K562 (cell line): ENCODE results near the gene FAM98C. TPM values are rescaled to one million over a fixed set of nuclear protein-coding genes. Genes with fewer than 3 reads are reported as not detected.

Source experiments
- ARID1B ChIP-seq: fragments of 450-650 bp; IDR thresholded peaks from 2 replicates; pipeline ENCODE4 v1.6.1; 2016; ENCODE audit warnings: antibody characterized with exemption, mild to moderate bottlenecking, inconsistent platforms
- CBFA2T2 ChIP-seq: fragments of 450-650 bp; conservative IDR thresholded peaks from 2 replicates; pipeline ENCODE4 v1.6.1; 2017; ENCODE audit warnings: mild to moderate bottlenecking
- CGGBP1 ChIP-seq: fragments of 250-450 bp; sonication (Bioruptor Pico); IDR thresholded peaks from 2 replicates; pipeline ENCODE4 v1.9.0; 2021; ENCODE audit warnings: mild to moderate bottlenecking
- FOSL1 ChIP-seq: fragments of 200-800 bp; sonication (Bioruptor generic); conservative IDR thresholded peaks from 2 replicates; pipeline ENCODE4 v1.6.1; 2016; ENCODE audit warnings: missing genetic modification characterization, missing compliant biosample characterization
- HCFC1 ChIP-seq: IDR thresholded peaks from 2 replicates; pipeline ENCODE4 v1.6.1; 2012; ENCODE audit warnings: low read depth, low read length, improper control_type of control experiment
- HNRNPL ChIP-seq: fragments of 200-400 bp; formaldehyde crosslinking; IDR thresholded peaks from 2 replicates; pipeline ENCODE4 v1.6.1; 2017; ENCODE audit warnings: low read depth, mild to moderate bottlenecking, low read length
- MAFF ChIP-seq: IDR thresholded peaks from 2 replicates; pipeline ENCODE4 v1.6.1; 2012; ENCODE audit warnings: low read length, improper control_type of control experiment
- MBD2 ChIP-seq: sonication (generic); IDR thresholded peaks from 2 replicates; pipeline ENCODE4 v1.6.1; 2016; ENCODE audit warnings: low read depth, borderline replicate concordance
- MEIS2 ChIP-seq: fragments of 450-650 bp; IDR thresholded peaks from 2 replicates; pipeline ENCODE4 v1.6.1; 2014; ENCODE audit warnings: mild to moderate bottlenecking; ENCODE audit not compliant: partially characterized antibody
- MTA2 ChIP-seq: fragments of 450-650 bp; IDR thresholded peaks from 2 replicates; pipeline ENCODE4 v1.6.1; 2016; ENCODE audit warnings: low read depth
- NFE2L1 ChIP-seq: fragments of 450-650 bp; IDR thresholded peaks from 2 replicates; pipeline ENCODE4 v1.6.1; 2016; ENCODE audit warnings: missing genetic modification characterization, low read depth, mild to moderate bottlenecking, missing compliant biosample characterization, moderate library complexity, borderline replicate concordance
- NR3C1 ChIP-seq: sonication (generic); formaldehyde crosslinking; IDR thresholded peaks from 2 replicates; pipeline ENCODE4 v1.8.1; 2022; ENCODE audit warnings: missing genetic modification reagents
- RBBP5 ChIP-seq: fragments of 200-600 bp; sonication (generic); IDR thresholded peaks from 2 replicates; pipeline ENCODE4 v1.6.1; 2012; ENCODE audit warnings: borderline replicate concordance, mild to moderate bottlenecking, low read length, control low read depth, inconsistent platforms; ENCODE audit not compliant: insufficient read depth, poor library complexity, severe bottlenecking
- SMAD3 ChIP-seq: fragments of 450-650 bp; formaldehyde crosslinking; conservative IDR thresholded peaks from 2 replicates; pipeline ENCODE4 v1.4.0; 2020; ENCODE audit warnings: mild to moderate bottlenecking
- SMARCB1 ChIP-seq: IDR thresholded peaks from 2 replicates; pipeline ENCODE4 v1.6.1; 2011; ENCODE audit warnings: improper control_type of control experiment, low read depth; ENCODE audit not compliant: insufficient read length
- SP1 ChIP-seq: sonication (generic); formaldehyde crosslinking; IDR thresholded peaks from 2 replicates; pipeline ENCODE4 v1.8.1; 2022; ENCODE audit warnings: mild to moderate bottlenecking, missing genetic modification reagents
- STAT5A ChIP-seq: IDR thresholded peaks from 2 replicates; pipeline ENCODE4 v1.6.1; 2012; ENCODE audit warnings: low read length, inconsistent platforms, borderline replicate concordance
- TEAD1 ChIP-seq, 2 experiments: fragments of 450-650 bp in 1 of 2; sonication (generic) in 1 of 2; formaldehyde crosslinking; IDR thresholded peaks; 2 replicates each; pipeline versions ENCODE4 v1.4.0 to v1.8.0; 2020 to 2022; ENCODE audit warnings: mild to moderate bottlenecking in 2 of 2, missing genetic modification reagents in 1 of 2
- TGIF2 ChIP-seq: sonication (generic); formaldehyde crosslinking; IDR thresholded peaks from 2 replicates; pipeline ENCODE4 v1.8.1; 2022; ENCODE audit warnings: mild to moderate bottlenecking, missing genetic modification reagents, moderate library complexity
- ZBTB17 ChIP-seq: fragments of 450-650 bp; formaldehyde crosslinking; IDR thresholded peaks from 2 replicates; pipeline ENCODE4 v1.4.0; 2020; ENCODE audit warnings: mild to moderate bottlenecking
- ZBTB33 ChIP-seq: sonication (generic); formaldehyde crosslinking; IDR thresholded peaks from 2 replicates; pipeline ENCODE4 v1.8.1; 2023; ENCODE audit warnings: mild to moderate bottlenecking, missing genetic modification reagents
- ZBTB34 ChIP-seq: fragments of 250-450 bp; sonication (Bioruptor Pico); IDR thresholded peaks from 2 replicates; pipeline ENCODE4 v1.8.0; 2021; ENCODE audit warnings: mild to moderate bottlenecking, moderate library complexity
- ZC3H8 ChIP-seq: fragments of 450-650 bp; IDR thresholded peaks from 2 replicates; pipeline ENCODE4 v1.6.1; 2017
- ZFX ChIP-seq: sonication (generic); formaldehyde crosslinking; IDR thresholded peaks from 2 replicates; pipeline ENCODE4 v1.8.0; 2022; ENCODE audit warnings: mild to moderate bottlenecking, missing genetic modification reagents, moderate library complexity
- ZNF175 ChIP-seq: fragments of 200-800 bp; sonication (Bioruptor generic); IDR thresholded peaks from 2 replicates; pipeline ENCODE4 v1.6.1; 2016; ENCODE audit warnings: low read depth, mild to moderate bottlenecking, missing genetic modification characterization, missing compliant biosample characterization
- ZNF445 ChIP-seq: fragments of 250-450 bp; sonication (Bioruptor Pico); IDR thresholded peaks from 2 replicates; pipeline ENCODE4 v1.4.0; 2020; ENCODE audit warnings: low read depth, mild to moderate bottlenecking, moderate library complexity
- ZNF77 ChIP-seq: fragments of 250-450 bp; sonication (Bioruptor Pico); IDR thresholded peaks from 2 replicates; pipeline ENCODE4 v1.5.0; 2020
- polyA plus RNA-seq, 8 experiments: library from polyadenylated mRNA; depleted of rRNA in 4 of 8; stranded (reverse) in 5 of 8; unstranded in 3 of 8; fragments of >200 nt; fragmentation: Nextera tagmentation in 2 of 8; fragmentation: Illumina TruSeq in 1 of 8; extraction: Ambion mirVana in 2 of 8; extraction: Trizol in 1 of 8; gene quantifications; 2 replicates each; pipeline versions ENCODE4 v1.2.1 to v1.2.3, GENCODE V29; 2011 to 2014; ENCODE audit warnings: inconsistent platforms in 1 of 8, missing spikeins in 1 of 8
- total RNA-seq, 7 experiments: library from RNA; depleted of rRNA in 6 of 7; stranded (reverse); fragments of >200 nt in 6 of 7; fragmentation: Illumina TruSeq in 2 of 7; extraction: Trizol in 2 of 7; gene quantifications; 2 replicates each; pipeline versions ENCODE4 v1.2.1 to v1.2.3, GENCODE V29; 2011 to 2021; ENCODE audit warnings: low replicate concordance in 1 of 7
- TF ChIP-seq, protein P1 (sequence below): fragments of 250-450 bp; sonication (Bioruptor Pico); IDR thresholded peaks from 2 replicates; pipeline ENCODE4 v1.4.0; 2020; ENCODE audit warnings: borderline replicate concordance

The FAM98C gene
- total and polyA plus RNA-seq, 9 of the 15 experiments (the other 6 are each of a cell fraction or from before 2014, with no cell fraction given): 1.7 to 43.8 (median 13.7) TPM

- peak; percentile 86 for TF ChIP-seq MEIS2
- TF ChIP-seq ZNF445 (CRISPR knock-in tag): no peak
- no peak for TF ChIP-seq ZFX
- TF ChIP-seq MBD2: no peak
- no peak for TF ChIP-seq ZNF175 (CRISPR knock-in tag)
- no peak for TF ChIP-seq NR3C1 (CRISPR knock-in tag)
- TF ChIP-seq ZBTB33: no peak
- TF ChIP-seq, protein P1, sequence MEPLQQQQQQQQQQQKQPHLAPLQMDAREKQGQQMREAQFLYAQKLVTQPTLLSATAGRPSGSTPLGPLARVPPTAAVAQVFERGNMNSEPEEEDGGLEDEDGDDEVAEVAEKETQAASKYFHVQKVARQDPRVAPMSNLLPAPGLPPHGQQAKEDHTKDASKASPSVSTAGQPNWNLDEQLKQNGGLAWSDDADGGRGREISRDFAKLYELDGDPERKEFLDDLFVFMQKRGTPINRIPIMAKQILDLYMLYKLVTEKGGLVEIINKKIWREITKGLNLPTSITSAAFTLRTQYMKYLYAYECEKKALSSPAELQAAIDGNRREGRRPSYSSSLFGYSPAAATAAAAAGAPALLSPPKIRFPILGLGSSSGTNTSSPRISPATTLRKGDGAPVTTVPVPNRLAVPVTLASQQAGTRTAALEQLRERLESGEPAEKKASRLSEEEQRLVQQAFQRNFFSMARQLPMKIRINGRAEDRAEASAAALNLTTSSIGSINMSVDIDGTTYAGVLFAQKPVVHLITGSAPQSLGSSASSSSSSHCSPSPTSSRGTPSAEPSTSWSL (CRISPR knock-in tag): no peak
- TF ChIP-seq RBBP5: no peak
- TF ChIP-seq NFE2L1 (tag): no peak
- TF ChIP-seq HCFC1: no peak
- no peak for TF ChIP-seq FOSL1 (tag)
- peak; percentile 70 for TF ChIP-seq ARID1B
- no peak for TF ChIP-seq SMAD3 (CRISPR knock-in tag)
- no peak for TF ChIP-seq CGGBP1 (CRISPR knock-in tag)
- TF ChIP-seq SP1 (CRISPR knock-in tag): no peak
- TF ChIP-seq HNRNPL: no peak
- no peak for TF ChIP-seq MAFF
- no peak for TF ChIP-seq ZC3H8
- peak; percentile 90 for TF ChIP-seq CBFA2T2
- TF ChIP-seq SMARCB1: no peak
- peak; percentile 50; the same call in 1 of the 2 replicates for TF ChIP-seq STAT5A
- TF ChIP-seq ZNF77 (CRISPR knock-in tag): no peak
- peak; percentile 34 for TF ChIP-seq MTA2
- no peak for TF ChIP-seq ZBTB17 (CRISPR knock-in tag)
- no peak for TF ChIP-seq ZBTB34 (CRISPR knock-in tag)
- TF ChIP-seq TEAD1 (CRISPR knock-in tag; IDR thresholded peaks at IDR 0.05): no peak
- 0 out of 2 replicates have a peak, but pooled peaks have one; percentile 64 for TF ChIP-seq TGIF2 (CRISPR knock-in tag)
These were observed 32.6 kb upstream of the FAM98C start (continued) for GRCh38 chr19:38370299-38370698.
